Hypothalamus (tissue), 51 donors: ENCODE results near the gene SOX6.

Source experiments
- DNase-seq, 51 donors: peaks; one replicate each; lab custom pipeline; 2025; lab: John Stamatoyannopoulos, UW

Gene SOX6

GRCh38 chr11:16280256-16280682 is 76.1 kb downstream of the SOX6 start:
- DNase-seq = no peak

DNA sequence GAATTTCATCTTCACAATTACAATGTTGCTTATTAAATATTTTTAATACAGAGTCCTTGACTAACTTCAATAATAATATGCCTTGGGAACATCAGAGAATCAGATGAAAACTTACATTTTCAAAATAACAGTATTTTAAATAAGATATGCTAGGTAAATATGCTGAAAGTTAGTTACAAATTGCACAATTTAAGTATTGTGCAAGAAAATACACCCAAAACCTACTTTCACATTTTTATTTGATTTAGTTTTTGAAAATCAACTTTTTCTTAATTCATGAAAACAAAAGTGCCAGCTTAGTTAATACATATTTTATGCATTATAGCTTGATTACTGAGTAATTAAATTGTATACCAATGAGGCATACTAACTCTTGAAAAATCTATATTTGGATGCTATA is 76.8 kb downstream of the SOX6 start:
- no peak for DNase-seq

GRCh38 chr11:16278979-16279378 is 77.4 kb downstream of the SOX6 start:
- DNase-seq = no peak

DNA sequence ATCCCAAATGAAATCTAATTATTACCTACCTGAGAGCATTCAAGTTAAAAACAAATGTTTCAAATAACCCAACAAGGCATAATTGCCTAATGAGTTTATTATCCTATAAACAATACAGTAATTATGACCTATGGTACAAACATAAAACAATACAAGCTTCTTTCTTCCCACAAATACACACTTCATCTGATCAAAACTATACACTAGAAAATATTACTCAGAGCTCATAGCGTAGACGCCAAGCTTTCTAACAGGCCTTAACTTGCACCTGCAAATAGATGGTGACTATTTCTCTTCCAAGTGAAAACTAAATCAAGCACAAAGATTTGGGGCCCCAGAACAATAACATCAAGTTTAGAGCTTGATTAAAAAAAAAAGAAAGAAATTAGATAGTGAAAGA is 78.1 kb downstream of the SOX6 start:
- no peak for DNase-seq

GRCh38 chr11:16276251-16276650 is 80.1 kb downstream of the SOX6 start:
- DNase-seq = no peak

DNA sequence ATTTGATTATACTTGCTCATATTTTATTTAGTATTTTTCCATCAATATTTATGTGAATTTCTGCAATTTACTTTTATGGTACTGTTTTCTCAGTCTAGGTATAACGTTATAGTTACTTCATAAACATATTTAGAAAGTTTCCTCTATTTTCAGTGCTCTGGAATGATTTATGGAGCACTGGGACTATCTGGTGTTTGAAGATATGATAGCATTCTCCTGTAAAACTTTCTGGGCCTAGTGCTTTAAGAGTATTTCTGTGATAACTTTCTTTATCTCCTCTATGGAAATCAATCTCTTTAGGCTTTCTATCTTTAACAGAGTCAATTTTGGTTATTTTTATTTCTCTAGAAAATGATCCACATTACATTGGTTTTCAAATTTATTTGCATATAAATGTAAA is 85.1 kb downstream of the SOX6 start:
- DNase-seq = no peak

- DNase-seq = no peak
Observed at GRCh38 chr11:16266021-16266420, 90.3 kb downstream of the SOX6 start.

DNA sequence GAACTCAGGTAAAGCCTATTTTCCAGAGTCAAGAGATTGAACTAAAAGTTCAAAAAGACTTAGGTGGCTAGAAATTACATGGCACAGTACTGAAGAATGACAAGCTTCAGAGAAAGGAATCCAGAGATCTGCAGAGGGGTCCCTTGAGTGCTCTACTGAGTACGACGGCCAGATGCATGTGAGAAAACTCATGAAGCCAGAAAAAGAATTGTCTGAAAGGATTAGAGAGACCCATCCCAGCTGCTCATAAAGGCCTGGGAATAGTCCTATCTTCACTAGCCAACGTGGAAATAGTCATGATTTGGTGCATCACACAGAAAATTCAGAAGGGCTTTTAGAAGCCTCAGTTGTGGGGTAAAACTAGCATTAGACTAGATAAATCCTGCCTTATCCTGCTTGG is 91.3 kb downstream of the SOX6 start:
- no peak for DNase-seq

GRCh38 chr11:16262645-16262955 is 93.7 kb downstream of the SOX6 start:
- no peak for DNase-seq

- no peak for DNase-seq
Observed at GRCh38 chr11:16261836-16262644, 94.3 kb downstream of the SOX6 start.

GRCh38 chr11:16252373-16252772 is 104.0 kb downstream of the SOX6 start:
- no peak for DNase-seq

GRCh38 chr11:16248248-16248647 is 108.1 kb downstream of the SOX6 start:
- DNase-seq = no peak

GRCh38 chr11:16242806-16243205 is 113.5 kb downstream of the SOX6 start:
- DNase-seq = no peak

- no peak for DNase-seq
Observed at GRCh38 chr11:16240687-16241086, 115.7 kb downstream of the SOX6 start.

DNA sequence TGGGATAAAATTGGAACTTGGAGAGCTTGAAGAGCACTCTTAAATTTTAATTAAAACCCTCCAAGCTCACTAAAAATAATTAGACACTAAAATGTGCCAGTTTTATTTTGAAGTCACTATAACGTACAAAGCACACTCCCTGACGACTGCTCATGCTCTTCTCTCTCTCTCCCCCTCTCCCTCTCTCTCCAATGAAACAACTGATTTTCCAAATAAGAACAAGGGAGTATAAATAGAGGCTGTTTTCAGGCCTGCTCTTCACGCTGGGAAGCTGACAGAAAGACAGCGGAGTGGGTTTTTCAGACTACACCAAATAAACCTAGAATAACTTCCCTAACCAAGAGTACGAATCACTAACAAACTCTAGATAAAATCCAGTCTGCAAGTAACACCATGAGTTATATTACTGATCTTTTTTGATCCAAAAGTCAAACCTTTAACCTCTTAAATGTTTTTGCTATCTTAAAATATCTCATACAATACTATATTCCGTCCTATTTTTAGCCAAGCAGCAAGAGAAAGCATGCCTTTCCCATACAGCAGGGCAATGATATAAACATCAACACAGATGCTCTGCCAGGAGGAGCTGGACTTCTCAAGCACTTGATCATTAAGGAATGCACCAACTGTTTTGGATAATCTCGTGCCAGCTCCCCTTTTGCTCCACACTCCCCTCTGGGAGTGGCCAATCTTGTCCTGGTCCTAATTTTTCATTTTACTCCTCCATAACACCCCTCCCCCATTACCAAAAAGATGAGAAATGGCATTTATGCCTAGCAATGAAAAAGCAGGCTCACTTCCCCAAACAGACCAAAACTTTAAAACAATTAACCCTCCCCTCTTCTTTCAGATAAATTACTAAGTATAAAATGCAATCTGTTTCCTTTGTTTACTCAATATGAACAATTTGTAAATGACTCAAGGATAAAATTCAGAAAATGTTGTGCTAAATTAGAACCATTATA is 116.9 kb downstream of the SOX6 start:
- DNase-seq = peak in 1 of 51 donors; percentile 14

GRCh38 chr11:16226245-16226644 is 130.1 kb downstream of the SOX6 start:
- peak in 4 of 51 donors; percentile 1 to 2 (median 2) for DNase-seq

- no peak for DNase-seq
Observed at GRCh38 chr11:16225623-16226022, 130.7 kb downstream of the SOX6 start.

DNA sequence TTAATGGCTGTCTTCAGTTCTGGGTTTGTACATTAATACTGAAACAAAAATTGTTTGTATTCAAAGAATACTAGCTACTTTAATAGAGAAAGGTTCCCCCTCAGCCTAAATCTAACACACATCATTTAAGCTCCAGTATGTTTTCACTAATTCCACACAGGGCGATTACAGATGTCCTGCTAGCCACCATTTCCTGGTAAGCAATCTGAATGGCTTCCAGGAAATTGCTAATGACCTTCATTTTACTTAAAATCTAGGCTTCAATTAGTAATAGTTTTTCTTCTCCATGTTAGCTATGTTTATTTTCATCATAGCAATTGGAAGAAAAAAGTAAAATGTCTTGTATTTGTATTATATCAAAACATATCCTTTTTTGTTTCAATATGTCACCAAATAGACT is 132.8 kb downstream of the SOX6 start:
- DNase-seq = no peak

DNA sequence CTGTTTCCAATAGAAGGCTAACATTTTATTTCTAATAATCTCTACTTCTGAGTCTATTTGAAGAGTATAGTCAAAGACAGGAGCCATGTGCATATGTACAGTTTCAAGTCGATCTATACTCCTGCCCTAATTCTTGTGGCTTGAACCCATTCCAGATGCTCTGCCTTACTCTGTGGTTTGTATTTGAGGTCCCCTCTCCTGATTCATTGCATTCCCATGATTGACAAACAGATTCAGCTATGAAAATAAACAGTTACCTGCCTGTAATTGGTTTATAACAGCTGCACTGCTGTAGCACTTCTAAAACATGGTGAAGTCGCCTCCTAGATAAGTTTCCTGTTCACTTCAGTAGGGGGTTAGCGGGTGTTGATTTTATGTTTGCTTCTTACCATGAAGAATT is 138.7 kb downstream of the SOX6 start:
- DNase-seq = no peak

- no peak for DNase-seq
Observed at GRCh38 chr11:16216831-16217230, 139.5 kb downstream of the SOX6 start.

GRCh38 chr11:16215352-16215751 is 141.0 kb downstream of the SOX6 start:
- no peak for DNase-seq

- no peak for DNase-seq
Observed at GRCh38 chr11:16211407-16211806, 144.9 kb downstream of the SOX6 start.
